ENCODE data around the gene DLGAP5. TPM values are rescaled to one million over a fixed set of nuclear protein-coding genes. Genes with fewer than 3 reads are reported as not detected.

The DLGAP5 gene
- total and polyA plus RNA-seq, 4 donors = 0.34 to 5.0 (median 0.63) TPM

DNA sequence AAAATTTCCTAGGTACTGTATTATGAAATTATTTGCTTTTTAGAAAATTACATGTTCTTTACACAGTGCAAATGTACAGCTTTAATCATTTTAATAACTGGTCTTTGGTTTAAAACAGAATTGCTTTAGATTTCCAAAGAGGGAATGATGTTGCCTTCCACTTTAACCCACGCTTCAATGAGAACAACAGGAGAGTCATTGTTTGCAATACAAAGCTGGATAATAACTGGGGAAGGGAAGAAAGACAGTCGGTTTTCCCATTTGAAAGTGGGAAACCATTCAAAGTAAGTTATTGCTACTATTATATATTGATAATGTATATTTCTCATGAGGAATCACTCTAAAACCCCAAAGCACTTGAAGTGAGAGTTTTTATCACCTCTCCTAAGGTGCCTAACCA is 48.9 kb downstream of the DLGAP5 start:
- 91 to 100% methylated on average over 2 of the region's 2 CpGs for WGBS, 2 donors
- ATAC-seq (ENCODE audit: insufficient read depth, low FRiP score) (no peak), DNase-seq (no peak)
- H3K27me3 ChIP-seq (ENCODE audit: control insufficient read depth in 3 of 3, insufficient read depth in 3 of 3, low read length in 2 of 3) = no peaks in the 10 kb centered on the region
- H3K4me1 ChIP-seq (ENCODE audit: control insufficient read depth in 5 of 5, insufficient read depth in 5 of 5, low read length in 5 of 5) = peaks cover 0 to 6% (median 4%) of the 10 kb centered on the region in 5 donors
- no peaks in the 10 kb centered on the region for H3K9me3 ChIP-seq (ENCODE audit: control insufficient read depth in 4 of 4, insufficient read depth in 3 of 4, low read length in 3 of 4)
- no peak overlapping the region for H3K4me3 ChIP-seq
- H3K9ac ChIP-seq (ENCODE audit: insufficient read depth in 1 of 2, low read length in 2 of 2) = no peak overlapping the region
- no peak overlapping the region for H3K27ac ChIP-seq (ENCODE audit: low read depth in 1 of 2, low read length in 1 of 2)
- peaks cover 29 to 41% (median 32%) of the 10 kb centered on the region in 4 donors for H3K36me3 ChIP-seq (ENCODE audit: control insufficient read depth in 4 of 4, insufficient read depth in 4 of 4, low read length in 4 of 4)
- TF ChIP-seq, protein P1, sequence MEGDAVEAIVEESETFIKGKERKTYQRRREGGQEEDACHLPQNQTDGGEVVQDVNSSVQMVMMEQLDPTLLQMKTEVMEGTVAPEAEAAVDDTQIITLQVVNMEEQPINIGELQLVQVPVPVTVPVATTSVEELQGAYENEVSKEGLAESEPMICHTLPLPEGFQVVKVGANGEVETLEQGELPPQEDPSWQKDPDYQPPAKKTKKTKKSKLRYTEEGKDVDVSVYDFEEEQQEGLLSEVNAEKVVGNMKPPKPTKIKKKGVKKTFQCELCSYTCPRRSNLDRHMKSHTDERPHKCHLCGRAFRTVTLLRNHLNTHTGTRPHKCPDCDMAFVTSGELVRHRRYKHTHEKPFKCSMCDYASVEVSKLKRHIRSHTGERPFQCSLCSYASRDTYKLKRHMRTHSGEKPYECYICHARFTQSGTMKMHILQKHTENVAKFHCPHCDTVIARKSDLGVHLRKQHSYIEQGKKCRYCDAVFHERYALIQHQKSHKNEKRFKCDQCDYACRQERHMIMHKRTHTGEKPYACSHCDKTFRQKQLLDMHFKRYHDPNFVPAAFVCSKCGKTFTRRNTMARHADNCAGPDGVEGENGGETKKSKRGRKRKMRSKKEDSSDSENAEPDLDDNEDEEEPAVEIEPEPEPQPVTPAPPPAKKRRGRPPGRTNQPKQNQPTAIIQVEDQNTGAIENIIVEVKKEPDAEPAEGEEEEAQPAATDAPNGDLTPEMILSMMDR (IDR thresholded peaks at IDR 0.05; ENCODE audit: control extremely low read depth, extremely low read depth) = no peak

DNA sequence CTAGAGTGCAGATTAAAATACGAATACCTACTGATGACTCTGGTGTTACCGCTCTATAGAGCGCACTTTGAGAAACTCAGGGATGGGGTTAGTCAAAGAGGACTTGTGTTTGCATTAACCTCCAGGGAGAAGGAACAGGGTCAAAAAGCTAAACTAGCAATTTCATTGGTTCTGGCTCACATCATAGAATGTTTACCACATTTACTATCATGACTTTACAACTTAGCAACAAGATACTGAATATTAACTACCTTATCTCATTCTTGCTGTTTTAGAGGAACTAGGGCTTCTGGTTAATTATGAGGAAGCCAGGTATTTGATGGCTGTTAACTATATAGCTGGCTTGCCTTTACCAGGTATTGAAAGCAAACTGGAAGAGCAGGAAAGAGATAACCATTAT is 49.6 kb downstream of the DLGAP5 start:
- H3K9me3 ChIP-seq (ENCODE audit: control insufficient read depth in 4 of 4, insufficient read depth in 3 of 4, low read length in 3 of 4) = no peaks in the 10 kb centered on the region
- no peaks in the 10 kb centered on the region for H3K27me3 ChIP-seq (ENCODE audit: control insufficient read depth in 3 of 3, insufficient read depth in 3 of 3, low read length in 2 of 3)
- no peak for DNase-seq
- peaks cover 5 to 11% (median 9%) of the 10 kb centered on the region in 5 donors for H3K4me1 ChIP-seq (ENCODE audit: control insufficient read depth in 5 of 5, insufficient read depth in 5 of 5, low read length in 5 of 5)
- TF ChIP-seq, protein P1 (IDR thresholded peaks at IDR 0.05; ENCODE audit: control extremely low read depth, extremely low read depth) = no peak
- H3K9ac ChIP-seq (ENCODE audit: insufficient read depth in 1 of 2, low read length in 2 of 2) = no peak overlapping the region
- H3K27ac ChIP-seq (ENCODE audit: low read depth in 1 of 2, low read length in 1 of 2) = no peak overlapping the region
- H3K36me3 ChIP-seq (ENCODE audit: control insufficient read depth in 4 of 4, insufficient read depth in 4 of 4, low read length in 4 of 4) = peaks cover 26 to 41% (median 32%) of the 10 kb centered on the region in 4 donors
- 96 to 98% methylated on average over 3 of the region's 3 CpGs for WGBS, 2 donors
- no peak overlapping the region for H3K4me3 ChIP-seq
- no peak for ATAC-seq (ENCODE audit: insufficient read depth, low FRiP score)

DNA sequence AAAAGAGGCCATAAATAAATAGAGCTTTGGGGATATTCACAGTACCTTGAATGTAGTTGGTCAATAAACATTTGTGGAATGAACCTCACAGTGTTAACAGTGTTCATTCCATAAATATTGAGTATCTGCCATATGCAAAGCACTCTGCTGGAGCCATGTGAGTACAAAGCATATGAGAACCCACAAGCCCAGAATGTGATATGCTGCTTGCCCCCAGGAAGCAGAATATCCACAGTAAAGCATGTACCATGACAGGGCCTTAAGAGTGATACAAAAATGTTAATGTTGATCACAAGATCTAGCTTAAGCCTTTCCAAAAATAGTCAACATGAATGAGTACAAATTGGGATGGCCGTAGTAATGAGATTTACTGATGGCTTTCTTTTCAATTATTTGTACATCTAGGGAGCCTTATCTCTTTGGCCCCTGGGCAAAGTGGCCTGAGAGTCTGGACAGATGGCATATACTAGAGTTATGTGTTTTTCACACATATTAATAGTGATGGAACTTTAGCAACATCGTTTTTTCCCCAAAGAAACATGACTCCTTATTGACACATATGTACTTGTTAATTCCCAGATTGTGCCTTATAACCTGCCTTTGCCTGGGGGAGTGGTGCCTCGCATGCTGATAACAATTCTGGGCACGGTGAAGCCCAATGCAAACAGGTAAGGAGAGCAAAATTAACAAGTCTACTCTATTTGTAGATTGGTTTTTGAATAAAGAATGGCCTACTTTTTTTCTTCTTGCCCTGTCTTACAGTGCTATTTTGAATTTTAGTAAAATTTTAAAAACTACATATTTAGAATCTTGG is 51.5 kb downstream of the DLGAP5 start:
- Histone ChIP-seq H3K27me3 (ENCODE audit: control insufficient read depth in 3 of 3, insufficient read depth in 3 of 3, low read length in 2 of 3) (no peaks in the 10 kb centered on the region), H3K9ac (ENCODE audit: insufficient read depth in 1 of 2, low read length in 2 of 2) (no peak overlapping the region), H3K4me3 (no peak overlapping the region), H3K36me3 (ENCODE audit: control insufficient read depth in 4 of 4, insufficient read depth in 4 of 4, low read length in 4 of 4) (peaks cover 26 to 36% (median 32%) of the 10 kb centered on the region in 4 donors), H3K9me3 (ENCODE audit: control insufficient read depth in 4 of 4, insufficient read depth in 3 of 4, low read length in 3 of 4) (no peaks in the 10 kb centered on the region), H3K4me1 (ENCODE audit: control insufficient read depth in 5 of 5, insufficient read depth in 5 of 5, low read length in 5 of 5) (peaks cover 6 to 16% (median 13%) of the 10 kb centered on the region in 5 donors), H3K27ac (ENCODE audit: low read depth in 1 of 2, low read length in 1 of 2) (no peak overlapping the region)
- ATAC-seq (ENCODE audit: insufficient read depth, low FRiP score) = no peak
- no peak for DNase-seq
- TF ChIP-seq, protein P1 (IDR thresholded peaks at IDR 0.05; ENCODE audit: control extremely low read depth, extremely low read depth) = no peak
- WGBS, 2 donors = 92 to 95% methylated on average over 4 of the region's 4 CpGs

Data from lung (tissue), 12 donors.